DND-41 (cell line): ENCODE measurements around the gene ENPP5.
"Not testable (repeated sequence)": the region's sequence is repeated elsewhere in the genome, so short reads cannot be mapped to it uniquely, and the experiment has no call there.

Experiments
- ATAC-seq: fragments of 200-7000 bp; cut with Tn5 transposase; 3 replicates; pipeline ENCODE4 v1.9.1; 2021; ENCODE audit warnings: low read depth; ENCODE audit not compliant: insufficient read depth
- DNase-seq: peaks from one replicate; pipeline ENCODE4 v3.0.0-alpha.2; 2020
- H2AFZ ChIP-seq: 2 replicates; pipeline ENCODE4 v1.6.0; 2012; ENCODE audit warnings: low read depth, low read length
- H3K27ac ChIP-seq: 2 replicates; pipeline ENCODE4 v1.5.1; 2012; ENCODE audit warnings: low read length, inconsistent platforms
- H3K27me3 ChIP-seq: fragments of 200-600 bp; sonication (generic); 2 replicates; pipeline ENCODE4 v1.6.0; 2012; ENCODE audit warnings: low read length, mild to moderate bottlenecking, inconsistent platforms; ENCODE audit not compliant: insufficient read depth, poor library complexity
- H3K36me3 ChIP-seq: 2 replicates; pipeline ENCODE4 v1.5.1; 2012; ENCODE audit warnings: low read length, inconsistent platforms; ENCODE audit not compliant: insufficient read depth
- H3K4me1 ChIP-seq: 2 replicates; pipeline ENCODE4 v1.5.1; 2012; ENCODE audit warnings: mild to moderate bottlenecking, low read length; ENCODE audit not compliant: insufficient read depth
- H3K4me2 ChIP-seq: 2 replicates; pipeline ENCODE4 v1.6.0; 2012; ENCODE audit warnings: mild to moderate bottlenecking, moderate library complexity, low read length, inconsistent platforms; ENCODE audit not compliant: insufficient read depth
- H3K4me3 ChIP-seq, 2 experiments: fragments of 200-600 bp in 1 of 2; shearing (Covaris generic) in 1 of 2; 2 replicates each; pipeline ENCODE4 v1.5.1; 2012 to 2016; ENCODE audit warnings: inconsistent platforms in 2 of 2, low read length in 2 of 2, mild to moderate bottlenecking in 2 of 2, low read depth in 1 of 2, moderate library complexity in 1 of 2
- H3K79me2 ChIP-seq: 2 replicates; pipeline ENCODE4 v1.6.0; 2012; ENCODE audit warnings: low read length, inconsistent platforms; ENCODE audit not compliant: insufficient read depth
- H3K9ac ChIP-seq: 2 replicates; pipeline ENCODE4 v1.6.0; 2012; ENCODE audit warnings: low read depth, mild to moderate bottlenecking, inconsistent platforms, low read length, moderate library complexity
- H3K9me3 ChIP-seq: 2 replicates; pipeline ENCODE4 v1.5.1; 2012; ENCODE audit warnings: low read length, moderate library complexity, mild to moderate bottlenecking, inconsistent platforms; ENCODE audit not compliant: insufficient read depth, severe bottlenecking
- H4K20me1 ChIP-seq: 2 replicates; pipeline ENCODE4 v1.6.0; 2012; ENCODE audit warnings: low read length; ENCODE audit not compliant: insufficient read depth
- CTCF ChIP-seq: IDR thresholded peaks from 2 replicates; pipeline ENCODE4 v1.5.1; 2012; ENCODE audit warnings: borderline replicate concordance, low read length, moderate library complexity, mild to moderate bottlenecking; ENCODE audit not compliant: poor library complexity, severe bottlenecking; ENCODE audit errors: extremely low read depth
- EZH2 ChIP-seq: IDR thresholded peaks from 3 replicates; pipeline ENCODE4 v1.6.1; 2012; ENCODE audit warnings: borderline replicate concordance, low read depth, mild to moderate bottlenecking, moderate library complexity, low read length, inconsistent platforms; ENCODE audit not compliant: severe bottlenecking

ENPP5 gene

GRCh38 chr6:46130666-46131065, 40.1 kb downstream of the ENPP5 start:
- H3K4me3 ChIP-seq, result peak overlapping the region; percentile 36 to 75
- H3K9me3 ChIP-seq, result no peaks in the 10 kb centered on the region
- peak overlapping the region; percentile 99 for H2AFZ ChIP-seq
- H3K79me2 ChIP-seq, result peaks cover 34% of the 10 kb centered on the region
- no peak for TF ChIP-seq EZH2
- H3K9ac ChIP-seq, result peak overlapping the region; percentile 67
- H4K20me1 ChIP-seq, result 0 out of 2 replicates have a peak, but pooled peaks cover 3% of the 10 kb centered on the region
- ATAC-seq (no peak), DNase-seq (no peak)
- H3K4me1 ChIP-seq, result peaks cover 21% of the 10 kb centered on the region
- no peaks in the 10 kb centered on the region for H3K27me3 ChIP-seq
- peak overlapping the region; percentile 27; the same call in 1 of the 2 replicates for H3K27ac ChIP-seq
- no peaks in the 10 kb centered on the region for H3K36me3 ChIP-seq
- peak overlapping the region; percentile 66 for H3K4me2 ChIP-seq

- Histone ChIP-seq H3K9ac (peak within 1 kb of the TSS; percentile 67), H3K4me2 (peak within 1 kb of the TSS; percentile 66), H2AFZ (peak within 1 kb of the TSS; percentile 99), H3K79me2 (peaks cover 27% of the 10 kb centered on the region), H3K27ac (peak within 1 kb of the TSS; percentile 76), H3K9me3 (no peaks in the 10 kb centered on the region), H3K4me1 (peaks cover 21% of the 10 kb centered on the region), H4K20me1 (no peaks in the 10 kb centered on the region), H3K27me3 (no peaks in the 10 kb centered on the region), H3K4me3 (peak within 1 kb of the TSS; percentile 36 to 75), H3K36me3 (no peaks in the 10 kb centered on the region)
- TF ChIP-seq EZH2, result no peak
- peak; percentile 95 for DNase-seq
- ATAC-seq, result peak; percentile 99
These were observed 40.9 kb downstream of the ENPP5 start, which contains the start of gene ENPP4 for GRCh38 chr6:46129629-46130511. Gene ENPP4, plus strand, starts transcription at chr6:46129989. Its CDS starts 9,595 bp downstream, at chr6:46139584.

GRCh38 chr6:46129291-46129628, 41.5 kb downstream of the ENPP5 start:
- H2AFZ ChIP-seq, result peak overlapping the region; percentile 89
- no peaks in the 10 kb centered on the region for H3K36me3 ChIP-seq
- H3K4me3 ChIP-seq, result peak overlapping the region; percentile 36 to 75
- H3K9me3 ChIP-seq, result no peaks in the 10 kb centered on the region
- H3K9ac ChIP-seq, result peak overlapping the region; percentile 67
- H3K27ac ChIP-seq, result peak overlapping the region; percentile 64
- peaks cover 23% of the 10 kb centered on the region for H3K79me2 ChIP-seq
- H3K27me3 ChIP-seq, result no peaks in the 10 kb centered on the region
- TF ChIP-seq CTCF (no peak), EZH2 (no peak)
- DNase-seq, result no peak
- H3K4me2 ChIP-seq, result peak overlapping the region; percentile 66
- H3K4me1 ChIP-seq, result peaks cover 21% of the 10 kb centered on the region
- ATAC-seq, result peak; percentile 8; the same call in 2 of the 3 replicates
- H4K20me1 ChIP-seq, result no peaks in the 10 kb centered on the region

- no peak for TF ChIP-seq EZH2
- no peak for TF ChIP-seq CTCF
- H3K4me2 ChIP-seq, result peak overlapping the region; percentile 66
- H4K20me1 ChIP-seq, result no peaks in the 10 kb centered on the region
- H3K27ac ChIP-seq, result no peak overlapping the region
- peaks cover 16% of the 10 kb centered on the region for H3K79me2 ChIP-seq
- peak overlapping the region; percentile 67 for H3K9ac ChIP-seq
- peak overlapping the region in 1 of 2 experiments; percentile 75; a peak in 3 of 4 replicates for H3K4me3 ChIP-seq
- DNase-seq (no peak), ATAC-seq (no peak)
- no peaks in the 10 kb centered on the region for H3K36me3 ChIP-seq
- peaks cover 21% of the 10 kb centered on the region for H3K4me1 ChIP-seq
- H2AFZ ChIP-seq, result peak overlapping the region; percentile 89; the same call in 1 of the 2 replicates
- no peaks in the 10 kb centered on the region for H3K27me3 ChIP-seq
- no peaks in the 10 kb centered on the region for H3K9me3 ChIP-seq
These were observed 42.3 kb downstream of the ENPP5 start for GRCh38 chr6:46128476-46128875.

- not testable (repeated sequence) for H3K4me2 ChIP-seq, H3K4me3 ChIP-seq, H3K27me3 ChIP-seq, DNase-seq, H4K20me1 ChIP-seq, H3K27ac ChIP-seq, H3K9ac ChIP-seq, H3K36me3 ChIP-seq, H3K9me3 ChIP-seq, H2AFZ ChIP-seq, ATAC-seq, H3K4me1 ChIP-seq, H3K79me2 ChIP-seq
These were observed 51.1 kb downstream of the ENPP5 start for GRCh38 chr6:46119679-46120078.
